ENCODE results near the gene SH2D6. TPM values are rescaled to one million over a fixed set of nuclear protein-coding genes. Genes with fewer than 3 reads are reported as not detected.

Gene SH2D6
- total and polyA plus RNA-seq, 2 of the 8 experiments (the other 6 are each of a cell fraction or from before 2014, with no cell fraction given): 0.42 TPM; not detected in 1

DNA sequence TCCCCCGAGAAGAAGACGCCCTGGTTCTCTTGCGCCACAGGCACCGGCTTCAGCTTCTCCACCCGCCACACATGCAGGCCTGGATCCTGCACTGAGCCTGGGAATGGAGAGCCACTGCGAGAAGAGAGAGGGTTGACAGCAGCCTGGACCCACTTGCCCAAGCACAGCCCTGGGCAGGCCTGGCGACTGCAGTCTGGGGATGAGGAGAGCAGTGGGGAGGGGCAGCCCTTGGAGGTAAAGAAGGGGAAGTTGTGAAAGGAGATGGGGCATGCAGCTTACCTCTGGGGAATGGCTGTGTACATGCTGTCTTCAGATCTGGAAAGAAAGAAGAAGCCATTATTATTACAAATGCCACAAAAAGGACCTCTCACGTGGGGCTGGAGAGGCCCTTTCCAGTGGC is 16.7 kb upstream of the SH2D6 start:
- no peak overlapping the region for H2BK20ac ChIP-seq (ENCODE audit: low read length)
- H4K91ac ChIP-seq (replicated peaks; ENCODE audit: insufficient read length, low read length): no peak overlapping the region
- H3K4me1 ChIP-seq (replicated peaks in 1 of 4; ENCODE audit: control insufficient read depth in 3 of 4, insufficient read depth in 4 of 4, low read length in 3 of 4): peaks cover 0 to 2% (median 0%) of the 10 kb centered on the region in 4 experiments; a peak in 1 of 7 replicates
- no peak overlapping the region for H3K27ac ChIP-seq (ENCODE audit: low read depth, low read length)
- H3K27me3 ChIP-seq (replicated peaks in 1 of 4; ENCODE audit: control insufficient read depth in 3 of 4, extremely low read depth in 1 of 4, insufficient read depth in 3 of 4, low read length in 3 of 4): no peaks in the 10 kb centered on the region
- no peak overlapping the region for H3K9ac ChIP-seq (replicated peaks in 1 of 4; ENCODE audit: extremely low read depth in 1 of 4, low read depth in 3 of 4, low read length in 3 of 4)
- H2BK15ac ChIP-seq (ENCODE audit: low read length): no peak overlapping the region
- H3K4me3 ChIP-seq (ENCODE audit: extremely low read depth in 1 of 4, insufficient read depth in 2 of 4, low read depth in 3 of 4, low read length in 4 of 4): no peak overlapping the region
- H3K9me3 ChIP-seq (ENCODE audit: insufficient read depth in 2 of 2, low read depth in 1 of 2, low read length in 1 of 2): 0 out of 4 replicates have a peak, but pooled peaks cover 0 to 2% of the 10 kb centered on the region in 2 experiments
- no peak overlapping the region for H4K5ac ChIP-seq (ENCODE audit: insufficient read length, low read depth, low read length)
- no peak overlapping the region for H3K18ac ChIP-seq (ENCODE audit: extremely low read depth, low read length)
- FAIRE-seq (no peak), DNase-seq (ENCODE audit: low read depth in 1 of 2, low spot score in 2 of 2) (no peak)
- H3K79me1 ChIP-seq (ENCODE audit: low read depth, low read length): peaks cover 2% of the 10 kb centered on the region; the same call in 1 of the 2 replicates
- no peak overlapping the region for H3K56ac ChIP-seq (replicated peaks; ENCODE audit: insufficient read length, low read depth, low read length)
- CTCF ChIA-PET (ENCODE audit: partially characterized antibody): interaction anchor here (0.5 to 4.7 kb wide), 5 partner anchors 11 to 150 kb away, joined by 3 to 31 read pairs (median 4); no protein-coding TSS in a partner anchor
- H3K14ac ChIP-seq (ENCODE audit: insufficient read length): no peak overlapping the region
- H2BK5ac ChIP-seq (ENCODE audit: low read depth, low read length): no peak overlapping the region
- 89% methylated on average over 8 of the region's 8 CpGs; no CpG with 5 or more reads in 1 of the 2 experiments for WGBS, 2 experiments (ENCODE audit: extremely low coverage in 1 of 2, insufficient coverage in 1 of 2, insufficient read length in 1 of 2, insufficient replicate concordance in 2 of 2, low coverage in 1 of 2, low lambda C conversion rate in 2 of 2, missing lambda C conversion rate in 1 of 2)
- H3K36me3 ChIP-seq (ENCODE audit: control insufficient read depth in 2 of 4, insufficient read depth in 4 of 4, low read length in 3 of 4): peaks cover 0 to 3% (median 0%) of the 10 kb centered on the region in 4 experiments; a peak in 2 of 8 replicates
- POLR2A ChIA-PET (ENCODE audit: partially characterized antibody): interaction anchor here (0.6 to 25.0 kb wide), 5 partner anchors 11 to 143 kb away, joined by 3 to 396 read pairs (median 3); partner anchors contain the start of gene MAT2A
- no peak overlapping the region for H2BK12ac ChIP-seq (ENCODE audit: low read depth, low read length)
- H3K23ac ChIP-seq (ENCODE audit: insufficient read length): no peak overlapping the region
- H2BK120ac ChIP-seq (replicated peaks; ENCODE audit: low read depth, low read length): no peak overlapping the region
- no peak overlapping the region for H2AFZ ChIP-seq (ENCODE audit: low read length)
- no peak overlapping the region for H3K4ac ChIP-seq (replicated peaks; ENCODE audit: insufficient read length, low read depth, low read length)
- H3K23me2 ChIP-seq (ENCODE audit: low read depth, low read length): no peaks in the 10 kb centered on the region
- H4K8ac ChIP-seq (ENCODE audit: extremely low read depth, insufficient read depth, low read length): no peak overlapping the region
- no peak overlapping the region for H3K4me2 ChIP-seq (ENCODE audit: insufficient read depth in 1 of 2, low read depth in 2 of 2, low read length in 2 of 2)
- no peak overlapping the region for H2AK5ac ChIP-seq (ENCODE audit: low read depth, low read length)
- H3K79me2 ChIP-seq (ENCODE audit: control insufficient read depth in 1 of 2, insufficient read depth in 2 of 2, low read length in 2 of 2): no peaks in the 10 kb centered on the region; a peak in 1 of 4 replicates
- no peaks in the 10 kb centered on the region for H4K20me1 ChIP-seq (replicated peaks in 1 of 2; ENCODE audit: control insufficient read depth in 1 of 2, insufficient read depth in 2 of 2, low read length in 2 of 2)
- no peak for TF ChIP-seq BACH1 (IDR thresholded peaks at IDR 0.05; ENCODE audit: low read length)
- TF ChIP-seq CTCF (IDR thresholded peaks at IDR 0.05; ENCODE audit: control extremely low read depth in 1 of 3, insufficient read depth in 1 of 3, low read depth in 1 of 3, low read length in 3 of 3): no peak
- TF ChIP-seq HDAC6 (IDR thresholded peaks at IDR 0.05; ENCODE audit: low read depth, low read length): no peak
- TF ChIP-seq JUND (IDR thresholded peaks at IDR 0.05; ENCODE audit: low read length): no peak
- no peak for TF ChIP-seq TAF1 (IDR thresholded peaks at IDR 0.05; ENCODE audit: low read depth, low read length)
- TF ChIP-seq, protein P1, sequence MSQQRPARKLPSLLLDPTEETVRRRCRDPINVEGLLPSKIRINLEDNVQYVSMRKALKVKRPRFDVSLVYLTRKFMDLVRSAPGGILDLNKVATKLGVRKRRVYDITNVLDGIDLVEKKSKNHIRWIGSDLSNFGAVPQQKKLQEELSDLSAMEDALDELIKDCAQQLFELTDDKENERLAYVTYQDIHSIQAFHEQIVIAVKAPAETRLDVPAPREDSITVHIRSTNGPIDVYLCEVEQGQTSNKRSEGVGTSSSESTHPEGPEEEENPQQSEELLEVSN (IDR thresholded peaks at IDR 0.05): no peak
- no peak for TF ChIP-seq ZNF274 (IDR thresholded peaks at IDR 0.05; ENCODE audit: borderline replicate concordance, extremely low read depth, low read length)
- no peak for TF ChIP-seq EP300 (IDR thresholded peaks at IDR 0.05; ENCODE audit: borderline replicate concordance in 1 of 2, low read depth in 2 of 2, low read length in 2 of 2)
- TF ChIP-seq KDM5A (IDR thresholded peaks at IDR 0.05; ENCODE audit: low read length): no peak

Data from H1 (cell line).